HuH-7 (cell line): ENCODE measurements around the gene CADM4.
A peak's percentile ranks its signal among the peaks of the same experiment; 100 is the strongest.

Source experiments
- DNase-seq: peaks from one replicate; pipeline ENCODE4 v3.0.0; 2011; ENCODE audit warnings: low spot score

CADM4 gene

DNA sequence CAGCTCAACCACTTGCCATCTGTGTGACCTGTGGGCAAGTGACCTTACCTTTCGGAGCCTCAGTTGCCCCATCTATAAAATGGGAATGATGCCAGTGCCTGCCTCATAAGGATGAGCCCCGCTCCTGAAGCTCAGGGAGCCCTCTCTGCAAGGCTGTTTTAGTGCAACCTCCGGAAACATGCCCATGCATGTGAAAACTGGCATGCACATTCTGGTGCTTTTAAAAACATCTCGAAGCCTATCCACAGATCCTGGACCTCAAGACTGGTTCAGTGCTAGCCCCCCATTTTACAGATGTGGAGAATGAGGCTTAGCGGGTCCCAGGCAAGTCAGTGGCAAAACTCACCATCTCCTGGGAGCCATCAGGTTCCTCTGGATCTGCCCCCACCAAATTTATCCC, 5.6 kb downstream of the CADM4 start:
- no peak for DNase-seq

DNA sequence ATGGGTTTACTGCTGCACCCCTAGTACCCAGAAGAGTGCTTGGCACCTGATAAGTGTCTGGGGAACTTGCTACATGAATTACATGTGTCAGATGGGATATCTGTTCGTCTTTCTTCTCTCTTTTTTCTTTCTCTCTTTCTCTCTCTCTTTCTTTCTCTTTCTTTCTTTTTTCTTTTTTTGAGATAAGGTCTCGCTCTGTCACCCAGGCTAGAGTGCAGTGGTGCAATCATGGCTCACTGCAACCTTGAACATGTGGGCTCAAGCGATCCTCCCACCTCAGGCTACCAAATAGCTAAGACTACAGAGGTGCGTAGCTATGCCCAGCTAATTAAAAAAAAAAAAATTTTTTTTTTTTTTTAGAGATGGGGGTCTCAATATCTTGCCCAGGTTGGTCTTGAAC, 6.1 kb downstream of the CADM4 start:
- no peak for DNase-seq

DNA sequence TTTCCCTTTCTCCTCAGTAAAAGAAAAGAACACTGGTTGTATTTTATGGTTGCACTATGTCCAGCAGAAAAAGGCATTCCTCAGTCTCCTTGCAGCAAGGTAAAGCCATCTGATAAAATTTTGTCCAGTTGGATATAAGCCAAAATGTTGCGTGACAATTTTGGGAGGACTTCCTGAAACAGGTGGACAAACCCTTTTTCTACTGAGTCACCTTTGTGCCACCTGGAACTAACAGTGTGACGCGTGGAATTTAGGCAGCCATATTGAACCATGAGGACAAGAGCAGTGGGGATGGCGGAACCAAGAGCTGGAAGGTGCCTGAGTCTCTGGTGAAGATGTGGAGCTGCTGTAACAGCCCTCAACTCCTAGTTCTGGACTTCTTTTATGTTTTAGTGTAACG, 8.2 kb downstream of the CADM4 start:
- no peak for DNase-seq

DNA sequence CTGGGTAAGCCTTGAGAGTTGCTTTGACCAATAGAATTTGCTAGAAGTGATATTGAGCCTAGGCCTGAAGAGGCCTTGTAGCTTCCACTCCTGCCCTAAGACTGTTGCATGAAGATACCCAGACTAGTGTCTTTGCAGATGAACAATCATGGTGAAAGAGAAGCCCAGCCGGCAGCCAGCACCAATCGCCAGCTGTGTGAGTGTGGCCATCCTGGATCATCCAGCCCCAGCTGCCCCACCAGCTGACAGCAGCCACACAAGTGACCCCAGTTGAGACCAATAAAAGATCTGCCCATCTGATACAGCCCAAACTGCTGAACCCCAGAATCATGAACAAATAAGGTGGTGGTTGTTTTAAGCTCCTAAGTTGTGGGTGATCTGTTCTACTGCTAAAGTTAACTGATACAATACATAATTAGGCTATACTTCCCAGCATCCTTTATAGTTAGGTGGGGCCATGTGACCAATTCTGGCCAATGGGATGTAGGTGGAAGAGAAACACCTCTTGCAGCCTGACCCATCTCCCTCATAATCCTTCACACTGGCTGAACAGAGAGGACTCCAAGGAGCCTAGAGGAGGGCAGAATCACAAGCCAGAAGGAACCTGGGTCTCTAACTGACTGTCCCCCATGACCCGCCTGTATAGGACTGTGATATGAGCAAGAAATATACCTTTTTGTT, 10.9 kb downstream of the CADM4 start:
- DNase-seq = no peak

DNA sequence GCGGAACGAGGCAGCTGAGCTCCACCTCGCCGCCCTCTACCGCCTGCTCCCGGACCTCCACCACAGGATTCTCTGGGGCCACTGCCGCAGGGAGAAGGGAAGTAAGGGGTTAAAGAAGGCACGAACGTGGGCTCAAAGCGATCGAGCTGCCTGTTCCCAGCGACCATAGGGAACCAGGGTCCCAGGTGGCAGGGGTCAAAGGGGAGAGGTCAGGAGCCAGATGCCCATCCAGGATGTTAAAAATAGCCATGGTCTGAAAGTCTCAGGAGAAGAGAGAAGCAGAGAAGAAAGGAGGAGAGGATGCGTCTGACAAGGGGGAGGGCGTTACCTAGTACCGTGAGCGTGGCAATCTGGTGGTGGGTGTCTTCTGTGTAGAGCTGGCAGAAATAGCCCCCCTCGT, 12.8 kb downstream of the CADM4 start:
- no peak for DNase-seq

DNA sequence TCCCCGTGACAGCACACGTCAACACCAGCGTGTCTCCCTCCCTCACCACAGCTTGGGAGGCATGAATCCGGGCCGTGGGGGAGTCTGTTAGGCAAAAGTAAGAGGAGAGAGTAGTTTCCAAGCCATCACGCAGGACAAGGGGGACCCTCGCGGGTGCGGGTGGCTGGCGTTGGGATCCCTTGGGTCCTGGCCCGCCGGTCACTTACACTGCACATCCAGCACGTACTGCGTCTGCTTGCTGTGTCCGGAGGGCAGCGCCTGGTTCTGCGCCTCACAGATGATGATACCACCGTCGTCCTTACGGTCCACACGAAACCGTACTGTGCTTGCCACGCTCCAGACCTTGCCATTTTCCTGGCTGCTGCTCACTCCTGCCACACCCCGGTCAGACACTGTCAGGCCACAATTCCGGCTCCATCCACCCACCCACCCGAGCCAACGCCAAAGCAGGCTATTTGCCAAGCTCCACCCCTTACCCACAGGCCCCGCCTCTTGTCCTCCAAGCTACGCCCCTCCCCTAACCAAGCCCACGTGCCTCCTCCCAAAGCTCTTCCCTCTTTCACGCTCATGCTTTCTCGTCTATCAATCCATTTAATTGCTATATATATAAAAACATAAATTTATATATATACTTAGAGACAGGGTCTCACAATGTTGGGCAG, 13.6 kb downstream of the CADM4 start:
- DNase-seq = no peak

DNA sequence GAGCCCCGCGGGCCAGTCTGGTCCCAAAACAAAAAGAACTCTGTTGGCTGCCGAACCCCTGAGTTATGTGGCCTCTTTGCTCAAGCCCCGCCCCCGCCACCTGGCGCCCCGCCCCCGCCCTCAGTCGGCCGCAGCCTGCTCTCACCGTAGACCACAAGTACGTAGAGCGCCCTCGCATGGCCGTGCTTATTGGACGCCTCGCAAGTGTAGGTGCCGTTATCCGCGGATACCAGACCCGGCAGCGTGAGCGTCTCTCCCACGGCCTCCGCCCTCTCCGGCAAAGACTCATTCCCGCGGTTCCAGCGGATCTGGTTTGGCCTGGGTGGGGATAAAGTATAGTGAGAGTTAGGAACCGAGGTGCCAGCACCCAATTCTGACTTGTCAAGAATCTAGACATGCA, 14.7 kb downstream of the CADM4 start:
- DNase-seq = no peak

DNA sequence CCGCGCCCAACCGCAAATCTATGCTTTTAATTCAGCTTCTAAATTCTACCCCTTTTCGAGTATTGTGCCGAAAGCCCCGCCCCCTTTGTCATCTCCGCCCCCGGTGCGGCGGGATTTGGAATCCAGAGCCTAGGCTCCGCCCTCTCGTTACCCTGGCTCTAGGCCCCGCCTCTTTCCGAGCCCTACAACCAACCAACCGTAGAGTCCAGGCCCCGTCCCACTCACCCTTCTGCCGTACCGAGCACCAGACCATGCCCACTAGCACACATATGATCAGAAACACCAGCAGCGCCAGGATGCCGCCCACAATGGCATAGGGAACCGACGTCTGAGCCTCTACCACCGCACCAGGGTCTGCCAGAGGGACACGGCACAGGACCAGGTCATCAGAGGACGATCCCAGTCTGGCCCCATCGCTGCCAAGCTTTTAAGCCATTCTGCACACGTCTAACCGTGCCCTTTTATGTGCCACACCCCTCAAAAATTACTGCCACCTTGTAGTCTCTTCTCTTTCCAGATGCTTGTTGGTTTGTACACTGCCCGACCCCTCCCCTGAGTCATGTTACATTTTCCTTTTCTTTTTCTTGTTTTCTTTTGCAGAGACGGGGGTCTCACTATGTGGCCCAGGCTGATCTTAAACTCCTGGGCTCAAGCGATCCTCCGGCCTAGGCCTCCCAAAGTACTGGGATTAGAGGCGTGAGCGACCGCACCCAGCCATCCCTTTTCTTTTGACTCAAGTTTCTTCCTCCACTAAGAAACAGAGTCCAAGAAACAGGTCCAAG, 15.6 kb downstream of the CADM4 start:
- no peak for DNase-seq

DNA sequence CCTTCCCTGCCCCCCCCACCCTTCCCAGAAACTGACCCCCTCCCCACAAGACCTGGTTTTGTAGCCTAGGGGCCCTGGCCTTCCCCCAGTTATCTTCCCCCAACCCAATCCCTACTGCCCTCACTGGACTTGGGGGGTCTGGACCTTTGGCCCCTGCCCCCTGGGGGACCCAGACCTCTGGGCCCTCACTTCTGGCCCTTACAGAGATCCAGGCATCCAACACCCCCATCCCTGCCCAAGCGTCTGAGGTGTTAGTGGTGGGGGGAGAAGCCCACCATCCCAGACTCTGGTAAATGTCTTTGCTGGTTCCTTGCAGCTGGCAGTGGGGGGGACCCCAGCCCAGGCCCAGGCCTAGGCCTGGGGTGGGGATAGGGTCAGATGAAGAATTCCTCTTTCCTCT, 16.7 kb downstream of the CADM4 start:
- no peak for DNase-seq

DNA sequence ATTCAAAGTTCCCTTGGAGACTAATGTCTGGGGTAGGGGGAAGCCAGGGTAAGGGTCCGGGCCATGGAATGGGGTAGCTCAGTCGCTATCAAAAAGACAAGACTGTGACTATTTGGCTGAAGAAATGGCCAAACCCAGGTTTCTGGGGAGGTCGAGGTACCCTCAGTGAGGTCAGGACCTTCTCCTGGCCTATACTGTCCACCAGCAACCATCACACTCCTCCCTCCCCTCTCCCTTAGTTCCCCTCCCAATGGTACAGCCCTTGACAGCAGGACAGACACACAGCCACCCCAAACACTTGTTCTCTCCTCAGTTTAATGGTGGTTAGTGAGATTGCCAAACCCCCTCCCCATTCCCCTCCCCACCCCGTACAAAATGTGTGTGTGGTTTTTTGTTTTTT, 17.6 kb downstream of the CADM4 start:
- no peak for DNase-seq

DNA sequence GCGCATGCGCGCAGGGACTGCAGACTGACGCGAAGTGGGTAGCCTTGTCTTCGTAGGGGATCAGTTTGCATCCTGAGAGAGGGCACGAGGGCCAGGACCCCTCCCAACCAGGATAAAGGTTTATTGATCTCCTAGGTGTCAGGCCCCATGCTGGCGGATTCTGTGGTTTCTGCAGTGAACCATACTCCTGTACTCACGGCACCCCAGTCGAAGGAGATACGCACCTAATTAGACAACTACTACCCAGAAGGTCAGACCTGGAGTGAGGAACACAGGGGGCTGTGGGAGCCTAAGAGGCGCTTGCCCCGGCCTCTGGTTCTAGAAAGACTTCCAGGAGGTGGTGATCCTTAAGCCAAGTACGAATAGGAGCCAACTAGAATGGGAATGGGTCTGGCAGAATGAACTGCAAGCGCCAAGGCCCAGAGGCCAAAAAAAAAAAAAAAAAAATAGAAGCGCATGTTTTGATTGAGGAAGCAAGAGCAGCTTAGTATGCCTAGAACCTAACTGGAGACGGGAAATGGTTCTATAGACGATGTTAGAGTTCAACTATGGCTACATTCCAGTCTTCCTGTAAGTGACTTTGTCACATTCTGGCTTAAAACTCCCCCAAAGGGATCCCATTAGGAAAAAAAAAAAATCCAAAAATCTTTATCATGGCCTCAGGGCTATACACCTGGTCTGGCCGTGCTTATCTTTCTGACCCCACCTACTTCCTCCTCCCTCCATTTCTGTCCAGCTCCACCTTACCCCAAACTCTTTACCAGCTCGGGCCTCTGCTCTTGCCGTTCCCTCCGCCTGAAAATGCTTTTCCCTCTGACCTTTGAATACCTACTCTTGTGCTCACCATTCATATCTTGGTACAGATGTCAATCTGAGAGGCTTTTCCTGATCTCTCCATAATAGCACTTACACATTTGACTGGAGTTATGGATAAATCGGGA, 19.3 kb downstream of the CADM4 start:
- DNase-seq = no peak

DNA sequence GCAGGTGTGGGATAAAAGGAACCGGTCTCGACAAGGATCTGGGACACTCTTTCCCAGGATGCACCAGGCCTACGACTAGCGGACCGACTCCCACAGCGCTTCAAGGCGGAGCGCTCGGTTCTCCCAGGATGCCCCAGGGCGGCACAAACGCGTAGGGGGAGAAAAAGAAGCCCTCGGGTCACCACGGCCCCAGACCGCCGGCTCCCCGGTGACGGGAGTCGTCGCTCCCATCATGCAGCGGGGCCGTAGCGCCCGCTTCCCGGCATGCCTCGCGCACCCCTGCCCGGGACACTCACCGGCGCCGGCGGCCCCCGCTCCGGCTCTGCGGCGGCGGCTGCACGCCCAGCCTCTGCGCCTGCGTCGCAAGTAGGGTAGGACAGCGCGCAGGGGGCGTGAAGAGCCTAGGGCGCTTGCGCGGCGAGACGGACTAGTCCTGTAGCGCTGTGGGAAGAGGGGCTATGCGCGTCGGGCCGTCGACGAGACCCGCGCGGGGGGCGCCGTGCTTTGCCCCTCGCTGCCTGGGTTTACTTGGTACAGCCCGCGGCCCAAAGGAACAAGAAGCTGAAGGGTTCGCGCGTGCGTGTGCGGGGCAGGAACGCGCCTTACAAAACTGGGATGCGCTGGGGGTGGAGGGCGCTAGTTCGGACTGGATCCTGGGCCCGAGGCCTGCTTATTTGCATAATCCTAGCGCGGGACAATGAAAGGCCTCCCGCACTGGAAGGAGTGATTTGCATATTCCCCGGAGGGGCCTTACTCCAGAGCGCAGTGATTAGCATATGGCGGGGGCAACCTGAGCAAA, 20.2 kb downstream of the CADM4 start, which contains the start of gene ZNF428:
TSS of gene ZNF428 (minus strand) at position 368 of the 799 bp plus-strand sequence. CDS start 5,325 bp downstream, outside the sequence.
- peak; percentile 96 for DNase-seq

DNA sequence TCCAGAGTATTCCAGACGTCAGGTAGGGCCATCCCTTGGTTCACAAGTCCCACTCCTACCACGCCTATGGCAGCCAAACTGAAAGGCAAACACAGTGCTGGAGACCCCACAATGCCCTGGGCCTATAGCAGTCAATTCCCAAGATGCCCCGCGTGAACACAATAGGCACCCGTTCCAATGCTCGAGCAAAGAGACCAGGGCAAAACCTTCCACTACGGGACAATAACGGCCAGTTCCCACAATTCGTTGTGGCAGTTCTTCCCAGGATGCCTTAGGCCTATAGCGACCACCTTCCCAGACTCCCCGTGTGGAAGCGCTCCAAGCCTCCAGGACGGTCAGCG, 20.8 kb downstream of the CADM4 start:
- peak; percentile 82 for DNase-seq

DNA sequence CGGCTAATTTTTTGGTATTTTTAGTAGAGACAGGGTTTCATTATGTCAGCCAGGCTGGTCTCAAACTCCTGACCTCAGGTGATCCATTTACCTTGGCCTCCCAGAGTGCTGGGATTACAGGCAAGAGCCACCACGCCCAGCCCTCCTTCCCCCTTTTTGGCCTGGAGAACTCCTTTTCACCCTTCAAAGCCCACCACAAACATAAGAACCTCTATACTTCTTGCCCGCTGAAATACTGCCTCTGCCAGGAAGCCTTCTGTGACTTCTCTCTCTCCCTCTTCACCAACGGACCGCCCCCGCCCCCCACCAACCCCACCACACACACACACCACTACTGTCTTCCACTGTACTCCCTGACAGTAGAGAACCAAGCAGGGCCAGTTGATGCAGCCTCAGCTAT, 22.7 kb downstream of the CADM4 start:
- no peak for DNase-seq

DNA sequence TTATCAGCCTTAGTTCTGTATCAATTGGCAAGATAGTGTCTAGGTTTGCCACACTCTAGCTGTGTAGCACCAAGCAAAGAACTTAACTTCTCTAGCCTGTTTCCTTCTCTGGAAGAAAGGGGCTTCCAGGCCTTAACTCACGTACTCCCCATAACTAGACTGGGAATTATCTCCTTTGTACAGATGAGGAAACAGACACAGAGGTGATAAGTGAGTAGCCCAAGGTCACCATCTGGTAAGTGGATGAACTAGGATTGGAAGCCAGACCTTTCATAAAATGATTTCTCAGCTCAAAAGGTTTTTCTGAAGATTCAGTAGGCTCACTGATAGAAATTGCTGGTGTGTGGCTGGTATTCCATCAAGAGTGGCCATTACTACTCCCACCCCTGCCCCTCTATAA, 23.3 kb downstream of the CADM4 start:
- no peak for DNase-seq

DNA sequence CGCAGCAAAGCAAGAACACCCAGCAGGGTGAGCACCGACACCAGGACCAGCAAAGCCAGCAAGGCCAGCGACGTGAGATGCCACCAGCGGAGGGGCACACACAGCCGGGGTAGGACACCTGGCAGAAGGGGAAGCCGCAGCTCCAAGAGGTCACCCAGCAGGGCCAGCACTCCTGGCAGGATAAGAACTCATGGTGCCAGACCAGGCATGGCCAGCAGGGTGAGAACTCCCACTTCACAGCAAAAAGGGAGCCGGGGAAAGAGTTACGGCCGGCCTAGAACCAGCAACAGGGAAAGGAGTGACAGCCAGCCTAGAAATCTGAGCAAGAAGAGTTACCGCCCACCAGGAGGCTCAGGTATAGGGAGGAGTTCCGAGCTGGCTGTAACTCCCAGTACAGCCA, 27.3 kb downstream of the CADM4 start:
- no peak for DNase-seq

DNA sequence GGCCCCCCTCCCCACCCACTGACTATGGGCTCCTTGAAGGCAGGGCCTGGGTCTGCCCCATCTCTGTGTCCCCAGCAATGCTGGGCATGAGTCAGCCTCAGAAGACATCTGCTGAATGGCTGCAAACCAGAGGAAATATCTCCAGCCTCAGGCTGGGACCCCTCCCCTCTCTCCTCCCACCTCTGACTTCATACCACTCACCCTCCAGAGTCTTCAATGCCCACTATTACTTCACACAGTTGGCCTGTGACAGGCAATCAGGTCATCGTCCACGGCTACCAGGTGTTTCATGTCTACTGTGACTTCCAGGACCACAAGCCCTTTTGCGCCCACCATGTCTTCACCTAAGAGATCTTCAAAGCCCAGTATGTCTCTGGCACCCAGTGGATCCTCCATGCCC, 27.9 kb downstream of the CADM4 start, which contains the start of gene SRRM5:
TSS of gene SRRM5 (plus strand) at position 301 of the 400 bp plus-strand sequence. CDS start at position 335, 34 bp downstream.
- DNase-seq = no peak

DNA sequence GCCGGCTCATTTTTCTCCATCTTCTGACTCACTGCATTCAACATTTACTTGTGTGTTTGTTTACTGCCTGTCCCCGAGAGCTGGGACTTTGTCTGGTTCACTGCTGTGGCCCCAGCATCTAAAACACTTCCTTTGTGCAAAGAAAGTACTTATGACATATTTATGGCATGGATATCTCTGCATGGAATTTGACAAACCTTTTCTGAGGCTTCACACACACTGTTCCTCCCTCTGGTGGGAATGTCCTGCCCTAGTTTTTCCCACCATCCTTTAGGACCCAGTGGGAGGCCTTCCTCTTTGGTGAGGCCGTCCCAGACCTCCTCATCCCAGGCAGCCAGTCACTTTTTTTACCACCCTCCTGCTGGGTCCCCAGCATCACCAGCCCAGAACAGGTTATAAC, 29.2 kb downstream of the CADM4 start:
- DNase-seq = no peak

DNA sequence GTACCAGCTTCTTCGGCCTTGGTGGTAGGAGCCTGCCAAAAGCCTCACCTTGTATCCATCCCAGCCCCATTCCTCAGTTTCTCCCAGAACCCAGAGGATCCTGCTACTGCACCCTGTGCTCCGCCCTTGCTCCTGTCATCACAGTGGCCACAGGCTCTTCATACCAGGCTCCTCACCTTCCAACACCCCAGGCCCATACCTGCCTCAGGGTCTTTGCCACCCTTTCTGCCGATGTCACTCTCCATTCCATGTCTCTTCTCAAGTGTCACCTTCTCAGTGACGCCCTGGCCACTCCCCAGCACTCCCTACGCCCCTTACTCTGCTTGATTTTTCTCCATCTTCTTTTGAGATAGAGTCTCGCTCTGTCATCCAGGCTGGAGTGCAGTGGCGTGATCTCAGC, 29.8 kb downstream of the CADM4 start:
- no peak for DNase-seq

DNA sequence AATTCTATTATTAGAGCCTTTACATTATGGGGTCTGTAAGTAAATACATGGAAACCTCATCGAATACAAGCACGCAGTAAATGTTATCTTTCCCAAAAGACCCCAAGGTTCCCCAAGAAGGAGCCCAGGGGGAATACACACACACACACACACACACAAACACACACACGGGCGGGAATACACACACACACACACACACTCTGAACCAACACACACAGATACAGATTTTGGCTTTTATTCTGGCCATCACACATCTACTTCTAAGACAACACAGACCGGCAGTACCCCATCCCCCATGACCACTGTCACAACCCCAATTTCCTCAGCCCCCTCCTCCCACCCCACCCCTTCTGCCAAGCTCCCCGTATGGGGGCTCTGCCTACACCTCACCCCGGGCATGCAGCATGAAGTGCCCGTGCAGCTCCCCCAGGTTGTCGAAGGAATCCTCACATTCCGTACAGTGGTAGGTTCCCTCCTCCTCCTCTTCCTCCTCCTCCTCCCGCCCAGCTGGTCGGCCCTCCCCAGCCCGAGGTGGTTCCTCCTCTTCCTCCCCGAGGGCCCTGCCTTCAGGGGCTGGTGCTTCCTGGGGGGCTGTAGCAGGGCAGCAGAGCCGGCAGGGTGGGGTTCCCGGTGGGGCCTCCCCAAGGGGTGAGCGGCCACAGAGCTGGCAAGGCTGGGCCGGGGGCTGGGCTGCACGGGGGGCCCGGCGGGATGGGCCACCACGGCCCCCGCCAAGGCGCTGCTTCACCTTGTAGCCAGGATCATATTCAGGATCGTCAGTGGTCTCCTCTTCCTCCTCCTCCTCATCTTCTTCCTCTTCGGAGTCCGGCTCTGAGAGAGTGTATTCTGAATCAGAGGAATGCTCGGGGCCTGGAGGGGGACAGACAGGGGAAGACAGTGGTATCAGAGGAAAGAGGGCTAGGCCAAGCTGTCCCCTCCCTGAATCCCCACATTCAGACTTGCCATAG, 32.1 kb downstream of the CADM4 start:
- no peak for DNase-seq
